ENCODE measurements around the gene RHBDF1. TPM values are rescaled to one million over a fixed set of nuclear protein-coding genes. Genes with fewer than 3 reads are reported as not detected.
"Not testable (repeated sequence)": the region's sequence is repeated elsewhere in the genome, so short reads cannot be mapped to it uniquely, and the experiment has no call there.

The RHBDF1 gene
- total and polyA plus RNA-seq, 2 experiments from 2014 or later: 22.6 to 24.5 TPM

GRCh38 chr16:38941-39892, 33.2 kb downstream of the RHBDF1 start:
- no peak overlapping the region for H3K4me2 ChIP-seq
- no peaks in the 10 kb centered on the region for H3K79me2 ChIP-seq (replicated peaks; ENCODE audit: insufficient read depth)
- H3K4me1 ChIP-seq (ENCODE audit: insufficient read depth): no peaks in the 10 kb centered on the region
- H3K36me3 ChIP-seq (ENCODE audit: insufficient read depth): peaks cover 10% of the 10 kb centered on the region; the same call in 1 of the 2 replicates
- H3K27ac ChIP-seq (ENCODE audit: low read depth): no peak overlapping the region
- Mint-ChIP-seq H3K4me1 (0 out of 3 replicates have a peak, but pooled peaks cover 2% of the 10 kb centered on the region), H3K27ac (no peak overlapping the region), H3K4me3 (no peak overlapping the region), H3K9me3 (no peaks in the 10 kb centered on the region), H3K27me3 (ENCODE audit: insufficient read depth, low read depth, poor library complexity) (peaks cover 3% of the 10 kb centered on the region), H3K36me3 (ENCODE audit: low read depth) (peaks cover 44% of the 10 kb centered on the region)
- H3F3A ChIP-seq (replicated peaks; ENCODE audit: low read depth): no peaks in the 10 kb centered on the region
- H4K20me1 ChIP-seq (replicated peaks; ENCODE audit: insufficient read depth): peaks cover 5% of the 10 kb centered on the region; the same call in 1 of the 2 replicates
- H3K27me3 ChIP-seq (ENCODE audit: insufficient read depth): no peaks in the 10 kb centered on the region
- ATAC-seq (peak; percentile 53), DNase-seq (ENCODE audit: low spot score) (no peak)
- H3K4me3 ChIP-seq: no peak overlapping the region
- no peak for TF ChIP-seq STAT1 (IDR thresholded peaks at IDR 0.05; ENCODE audit: unreplicated experiment)
- no peak for TF ChIP-seq NANOG (IDR thresholded peaks at IDR 0.05; ENCODE audit: borderline replicate concordance)
- no peak for TF ChIP-seq POLR2AphosphoS5 (IDR thresholded peaks at IDR 0.05; ENCODE audit: low read depth)
- TF ChIP-seq EZH2phosphoT487 (IDR thresholded peaks at IDR 0.05; ENCODE audit: unreplicated experiment): no peak
- no peak for TF ChIP-seq EZH2 (IDR thresholded peaks at IDR 0.05; ENCODE audit: low read depth, unreplicated experiment)
- TF ChIP-seq CREB1 (CRISPR knock-in tag; IDR thresholded peaks at IDR 0.05; ENCODE audit: low read depth): no peak
- TF ChIP-seq JUNB (IDR thresholded peaks at IDR 0.05; ENCODE audit: unreplicated experiment): no peak
- TF ChIP-seq, protein P1, sequence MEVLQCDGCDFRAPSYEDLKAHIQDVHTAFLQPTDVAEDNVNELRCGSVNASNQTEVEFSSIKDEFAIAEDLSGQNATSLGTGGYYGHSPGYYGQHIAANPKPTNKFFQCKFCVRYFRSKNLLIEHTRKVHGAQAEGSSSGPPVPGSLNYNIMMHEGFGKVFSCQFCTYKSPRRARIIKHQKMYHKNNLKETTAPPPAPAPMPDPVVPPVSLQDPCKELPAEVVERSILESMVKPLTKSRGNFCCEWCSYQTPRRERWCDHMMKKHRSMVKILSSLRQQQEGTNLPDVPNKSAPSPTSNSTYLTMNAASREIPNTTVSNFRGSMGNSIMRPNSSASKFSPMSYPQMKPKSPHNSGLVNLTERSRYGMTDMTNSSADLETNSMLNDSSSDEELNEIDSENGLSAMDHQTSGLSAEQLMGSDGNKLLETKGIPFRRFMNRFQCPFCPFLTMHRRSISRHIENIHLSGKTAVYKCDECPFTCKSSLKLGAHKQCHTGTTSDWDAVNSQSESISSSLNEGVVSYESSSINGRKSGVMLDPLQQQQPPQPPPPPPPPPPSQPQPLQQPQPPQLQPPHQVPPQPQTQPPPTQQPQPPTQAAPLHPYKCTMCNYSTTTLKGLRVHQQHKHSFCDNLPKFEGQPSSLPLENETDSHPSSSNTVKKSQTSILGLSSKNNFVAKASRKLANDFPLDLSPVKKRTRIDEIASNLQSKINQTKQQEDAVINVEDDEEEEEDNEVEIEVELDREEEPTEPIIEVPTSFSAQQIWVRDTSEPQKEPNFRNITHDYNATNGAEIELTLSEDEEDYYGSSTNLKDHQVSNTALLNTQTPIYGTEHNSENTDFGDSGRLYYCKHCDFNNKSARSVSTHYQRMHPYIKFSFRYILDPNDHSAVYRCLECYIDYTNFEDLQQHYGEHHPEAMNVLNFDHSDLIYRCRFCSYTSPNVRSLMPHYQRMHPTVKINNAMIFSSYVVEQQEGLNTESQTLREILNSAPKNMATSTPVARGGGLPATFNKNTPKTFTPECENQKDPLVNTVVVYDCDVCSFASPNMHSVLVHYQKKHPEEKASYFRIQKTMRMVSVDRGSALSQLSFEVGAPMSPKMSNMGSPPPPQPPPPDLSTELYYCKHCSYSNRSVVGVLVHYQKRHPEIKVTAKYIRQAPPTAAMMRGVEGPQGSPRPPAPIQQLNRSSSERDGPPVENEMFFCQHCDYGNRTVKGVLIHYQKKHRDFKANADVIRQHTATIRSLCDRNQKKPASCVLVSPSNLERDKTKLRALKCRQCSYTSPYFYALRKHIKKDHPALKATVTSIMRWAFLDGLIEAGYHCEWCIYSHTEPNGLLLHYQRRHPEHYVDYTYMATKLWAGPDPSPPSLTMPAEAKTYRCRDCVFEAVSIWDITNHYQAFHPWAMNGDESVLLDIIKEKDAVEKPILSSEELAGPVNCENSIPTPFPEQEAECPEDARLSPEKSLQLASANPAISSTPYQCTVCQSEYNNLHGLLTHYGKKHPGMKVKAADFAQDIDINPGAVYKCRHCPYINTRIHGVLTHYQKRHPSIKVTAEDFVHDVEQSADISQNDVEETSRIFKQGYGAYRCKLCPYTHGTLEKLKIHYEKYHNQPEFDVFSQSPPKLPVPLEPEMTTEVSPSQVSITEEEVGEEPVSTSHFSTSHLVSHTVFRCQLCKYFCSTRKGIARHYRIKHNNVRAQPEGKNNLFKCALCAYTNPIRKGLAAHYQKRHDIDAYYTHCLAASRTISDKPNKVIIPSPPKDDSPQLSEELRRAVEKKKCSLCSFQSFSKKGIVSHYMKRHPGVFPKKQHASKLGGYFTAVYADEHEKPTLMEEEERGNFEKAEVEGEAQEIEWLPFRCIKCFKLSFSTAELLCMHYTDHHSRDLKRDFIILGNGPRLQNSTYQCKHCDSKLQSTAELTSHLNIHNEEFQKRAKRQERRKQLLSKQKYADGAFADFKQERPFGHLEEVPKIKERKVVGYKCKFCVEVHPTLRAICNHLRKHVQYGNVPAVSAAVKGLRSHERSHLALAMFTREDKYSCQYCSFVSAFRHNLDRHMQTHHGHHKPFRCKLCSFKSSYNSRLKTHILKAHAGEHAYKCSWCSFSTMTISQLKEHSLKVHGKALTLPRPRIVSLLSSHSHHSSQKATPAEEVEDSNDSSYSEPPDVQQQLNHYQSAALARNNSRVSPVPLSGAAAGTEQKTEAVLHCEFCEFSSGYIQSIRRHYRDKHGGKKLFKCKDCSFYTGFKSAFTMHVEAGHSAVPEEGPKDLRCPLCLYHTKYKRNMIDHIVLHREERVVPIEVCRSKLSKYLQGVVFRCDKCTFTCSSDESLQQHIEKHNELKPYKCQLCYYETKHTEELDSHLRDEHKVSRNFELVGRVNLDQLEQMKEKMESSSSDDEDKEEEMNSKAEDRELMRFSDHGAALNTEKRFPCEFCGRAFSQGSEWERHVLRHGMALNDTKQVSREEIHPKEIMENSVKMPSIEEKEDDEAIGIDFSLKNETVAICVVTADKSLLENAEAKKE (CRISPR knock-in tag; IDR thresholded peaks at IDR 0.05): no peak
- H3K9me2 ChIP-seq (ENCODE audit: insufficient read depth): no peaks in the 10 kb centered on the region
- no peak overlapping the region for H2AFZ ChIP-seq

GRCh38 chr16:38206-38605, 34.2 kb downstream of the RHBDF1 start:
- not testable (repeated sequence) for H3K4me1 ChIP-seq (ENCODE audit: insufficient read depth); H3K4me2 ChIP-seq; ATAC-seq; H4K20me1 ChIP-seq (replicated peaks; ENCODE audit: insufficient read depth); H3K4me3 ChIP-seq; H3K27ac Mint-ChIP-seq; H2AFZ ChIP-seq; H3K79me2 ChIP-seq (replicated peaks; ENCODE audit: insufficient read depth); H3K4me3 Mint-ChIP-seq; H3K36me3 ChIP-seq (ENCODE audit: insufficient read depth); H3F3A ChIP-seq (replicated peaks; ENCODE audit: low read depth); H3K27me3 Mint-ChIP-seq (ENCODE audit: insufficient read depth, low read depth, poor library complexity); H3K9me3 Mint-ChIP-seq; DNase-seq (ENCODE audit: low spot score); H3K4me1 Mint-ChIP-seq; H3K9me2 ChIP-seq (ENCODE audit: insufficient read depth); H3K27me3 ChIP-seq (ENCODE audit: insufficient read depth); H3K27ac ChIP-seq (ENCODE audit: low read depth)
- peaks cover 33% of the 10 kb centered on the region for H3K36me3 Mint-ChIP-seq (ENCODE audit: low read depth)

Data from GM23338 (cell line).